Hematopoietic multipotent progenitor cell treated with erythropoietin and hydrocortisone succinate and interleukin-3 and kit ligand, for 8 days (in vitro differentiated cells): ENCODE data around the gene LRRTM1.

Source experiments
- DNase-seq: peaks from one replicate; pipeline ENCODE4 v3.0.0-alpha.2; 2015

The LRRTM1 gene, protein sequence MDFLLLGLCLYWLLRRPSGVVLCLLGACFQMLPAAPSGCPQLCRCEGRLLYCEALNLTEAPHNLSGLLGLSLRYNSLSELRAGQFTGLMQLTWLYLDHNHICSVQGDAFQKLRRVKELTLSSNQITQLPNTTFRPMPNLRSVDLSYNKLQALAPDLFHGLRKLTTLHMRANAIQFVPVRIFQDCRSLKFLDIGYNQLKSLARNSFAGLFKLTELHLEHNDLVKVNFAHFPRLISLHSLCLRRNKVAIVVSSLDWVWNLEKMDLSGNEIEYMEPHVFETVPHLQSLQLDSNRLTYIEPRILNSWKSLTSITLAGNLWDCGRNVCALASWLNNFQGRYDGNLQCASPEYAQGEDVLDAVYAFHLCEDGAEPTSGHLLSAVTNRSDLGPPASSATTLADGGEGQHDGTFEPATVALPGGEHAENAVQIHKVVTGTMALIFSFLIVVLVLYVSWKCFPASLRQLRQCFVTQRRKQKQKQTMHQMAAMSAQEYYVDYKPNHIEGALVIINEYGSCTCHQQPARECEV

GRCh38 chr2:80303909-80304837, at the start of gene LRRTM1:
Gene LRRTM1 (minus strand): TSS chr2:80304752. CDS start chr2:80303819, 933 bp downstream.
- no peak for DNase-seq

DNA sequence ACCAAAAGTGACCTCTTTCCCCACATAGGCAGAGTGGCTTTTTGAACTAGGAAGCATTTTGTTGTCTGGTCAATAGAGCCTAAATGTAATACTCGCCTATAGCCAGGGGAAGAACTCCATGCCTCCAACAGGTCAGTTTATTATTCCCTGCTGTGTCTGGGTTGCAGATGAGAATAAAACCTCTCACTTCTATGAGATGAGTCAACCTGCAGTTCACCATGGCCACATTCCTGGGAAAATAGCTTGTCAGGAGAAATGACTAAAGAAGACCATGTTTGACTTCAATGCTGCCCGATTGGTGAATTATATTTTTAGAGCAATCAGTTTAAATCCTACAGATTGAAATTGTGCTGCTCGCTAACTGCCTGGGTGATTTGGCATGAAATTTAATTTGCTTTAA, 46.7 kb upstream of the LRRTM1 start:
- DNase-seq: no peak

- no peak for DNase-seq
Measured at GRCh38 chr2:80348953-80349352, 44.4 kb upstream of the LRRTM1 start.

DNA sequence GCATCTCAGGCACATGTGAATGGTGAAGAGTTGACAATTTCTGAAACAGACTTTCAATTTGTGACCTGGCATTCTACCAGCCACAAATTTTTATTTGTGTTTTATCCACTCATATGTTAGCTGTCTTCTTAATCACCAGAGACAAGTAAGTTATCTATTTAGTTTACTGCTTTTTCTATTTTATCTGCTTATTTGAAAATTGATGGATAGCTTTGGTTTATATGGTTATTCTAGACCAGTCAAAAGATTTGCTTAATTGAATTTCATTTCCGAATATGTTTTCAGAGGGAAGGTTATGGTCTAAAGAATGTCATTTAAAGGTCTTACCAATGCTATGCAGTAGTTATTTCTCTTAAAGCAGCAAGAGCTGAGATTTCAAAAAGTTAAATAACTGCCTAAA, 43.5 kb upstream of the LRRTM1 start:
- DNase-seq: no peak

DNA sequence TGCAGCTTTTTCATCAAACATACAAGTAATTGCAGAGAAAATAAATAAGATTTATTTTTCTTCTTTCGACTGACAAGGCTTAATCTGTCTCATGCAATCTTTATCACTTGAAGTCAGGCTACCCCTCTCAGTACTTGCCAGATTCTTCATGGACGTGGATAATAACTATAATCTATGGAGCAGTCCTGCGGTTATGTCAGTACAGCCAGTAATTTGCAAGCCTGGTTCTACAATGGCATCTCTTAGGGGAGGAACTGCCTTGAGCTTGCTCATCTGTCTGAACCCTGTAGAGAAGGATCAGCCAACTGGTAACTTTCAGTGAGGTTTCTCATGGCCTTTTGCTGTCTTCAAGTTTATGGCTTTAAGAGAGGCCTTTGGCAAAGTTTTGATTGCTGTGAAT, 35.5 kb upstream of the LRRTM1 start:
- no peak for DNase-seq

GRCh38 chr2:80338794-80339193, 34.2 kb upstream of the LRRTM1 start:
- no peak for DNase-seq

GRCh38 chr2:80335411-80335810, 30.9 kb upstream of the LRRTM1 start:
- DNase-seq: no peak

- DNase-seq: no peak
Measured at GRCh38 chr2:80333886-80334285, 29.3 kb upstream of the LRRTM1 start.

- no peak for DNase-seq
Measured at GRCh38 chr2:80330527-80331450, 26.2 kb upstream of the LRRTM1 start.

- no peak for DNase-seq
Measured at GRCh38 chr2:80329491-80329890, 24.9 kb upstream of the LRRTM1 start.

DNA sequence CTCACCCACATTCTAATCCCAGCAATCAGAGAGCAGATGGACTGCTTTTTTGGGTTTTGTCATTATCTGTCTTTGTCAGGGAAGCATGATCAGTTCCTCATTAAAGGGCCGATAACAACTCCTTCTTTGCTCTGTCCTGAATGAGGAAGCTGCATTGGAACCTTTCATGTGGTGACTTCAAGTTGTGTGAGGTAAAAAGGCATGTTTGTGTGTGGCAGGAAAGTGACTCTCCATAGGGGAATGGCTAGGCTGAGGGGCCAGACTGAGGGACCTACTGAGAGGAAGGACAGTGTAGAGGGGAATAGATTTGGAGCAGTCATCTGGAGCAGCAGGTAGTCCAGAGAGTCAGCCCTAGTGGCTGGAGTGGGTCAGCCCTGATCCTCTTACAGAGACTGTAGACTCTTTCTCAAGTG, 23.6 kb upstream of the LRRTM1 start:
- DNase-seq: no peak

- DNase-seq: no peak
Measured at GRCh38 chr2:80326861-80327260, 22.3 kb upstream of the LRRTM1 start.

GRCh38 chr2:80326214-80326613, 21.7 kb upstream of the LRRTM1 start:
- DNase-seq: peak; percentile 38

- no peak for DNase-seq
Measured at GRCh38 chr2:80324525-80324924, 20.0 kb upstream of the LRRTM1 start.

DNA sequence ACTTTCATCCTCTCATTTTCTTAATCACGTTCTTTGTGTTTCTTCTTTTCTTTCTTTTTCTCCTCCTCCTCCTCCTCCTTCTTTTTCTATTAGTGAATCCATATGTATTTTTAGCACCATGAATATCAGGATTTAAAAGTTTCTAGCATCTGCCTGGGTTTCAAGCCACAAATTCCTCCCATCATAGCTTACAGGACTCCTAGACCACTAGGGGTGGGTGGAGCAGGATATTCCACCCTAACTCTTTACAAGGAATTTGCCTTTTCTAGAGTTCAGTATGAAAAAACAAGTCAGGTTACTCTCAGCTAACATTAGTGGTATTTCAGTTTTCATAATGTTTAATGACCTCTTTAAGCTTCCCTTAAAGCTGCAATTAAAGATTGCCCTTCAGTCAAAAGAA, 19.1 kb upstream of the LRRTM1 start:
- DNase-seq: no peak

GRCh38 chr2:80322958-80323357, 18.4 kb upstream of the LRRTM1 start:
- no peak for DNase-seq

GRCh38 chr2:80322311-80322920, 17.9 kb upstream of the LRRTM1 start:
- DNase-seq: no peak

GRCh38 chr2:80312282-80312839, 7.8 kb upstream of the LRRTM1 start:
- DNase-seq: no peak

DNA sequence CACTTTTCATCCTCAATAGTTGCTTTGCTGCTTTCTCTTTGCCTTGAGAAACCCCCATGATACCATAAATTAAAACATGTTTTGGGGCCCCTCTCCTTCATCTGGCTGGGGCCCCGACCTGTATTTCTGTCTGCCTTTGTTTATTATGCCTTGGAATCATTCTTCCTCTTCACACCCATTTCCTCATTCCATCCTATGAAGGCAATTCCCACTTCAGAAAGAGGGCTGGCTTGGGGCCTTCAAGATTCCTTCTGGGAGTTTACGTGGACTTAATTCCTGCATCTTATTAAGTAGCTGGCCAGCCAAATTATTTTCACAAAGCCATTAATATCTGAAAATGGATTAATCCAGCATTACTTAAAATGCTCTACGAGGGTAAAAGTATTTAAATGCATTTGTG, 6.8 kb upstream of the LRRTM1 start:
- DNase-seq: no peak

DNA sequence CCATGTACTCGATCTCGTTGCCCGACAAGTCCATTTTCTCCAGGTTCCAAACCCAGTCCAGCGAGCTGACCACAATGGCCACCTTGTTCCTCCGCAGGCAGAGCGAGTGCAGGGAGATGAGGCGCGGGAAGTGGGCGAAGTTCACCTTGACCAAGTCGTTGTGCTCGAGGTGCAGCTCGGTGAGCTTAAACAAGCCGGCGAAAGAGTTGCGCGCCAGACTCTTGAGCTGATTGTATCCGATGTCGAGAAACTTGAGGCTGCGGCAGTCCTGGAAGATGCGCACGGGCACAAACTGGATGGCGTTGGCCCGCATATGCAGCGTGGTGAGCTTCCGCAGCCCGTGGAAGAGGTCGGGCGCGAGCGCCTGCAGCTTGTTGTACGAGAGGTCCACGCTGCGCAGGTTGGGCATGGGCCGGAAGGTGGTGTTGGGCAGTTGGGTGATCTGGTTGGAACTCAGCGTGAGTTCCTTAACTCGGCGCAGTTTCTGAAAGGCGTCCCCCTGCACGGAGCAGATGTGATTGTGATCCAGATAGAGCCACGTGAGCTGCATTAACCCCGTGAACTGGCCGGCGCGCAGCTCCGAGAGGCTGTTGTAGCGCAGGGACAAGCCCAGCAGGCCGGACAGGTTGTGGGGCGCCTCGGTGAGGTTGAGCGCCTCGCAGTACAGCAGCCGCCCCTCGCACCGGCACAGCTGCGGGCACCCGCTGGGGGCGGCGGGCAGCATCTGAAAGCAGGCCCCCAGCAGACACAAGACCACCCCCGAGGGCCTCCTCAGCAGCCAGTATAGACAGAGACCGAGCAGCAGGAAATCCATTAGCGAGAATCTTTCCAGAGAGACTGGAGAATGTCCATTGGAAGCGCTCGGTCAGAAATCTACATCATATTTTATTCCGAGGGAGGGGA, 1.3 kb downstream of the LRRTM1 start:
- no peak for DNase-seq
